ENCODE measurements around the gene CELA3B. TPM values are rescaled to one million over a fixed set of nuclear protein-coding genes. Genes with fewer than 3 reads are reported as not detected.
"Not testable (repeated sequence)": the region's sequence is repeated elsewhere in the genome, so short reads cannot be mapped to it uniquely, and the experiment has no call there.

Gene CELA3B
- polyA plus RNA-seq, 1 donor (not counting 4 experiments of a cell fraction or from before 2014, with no cell fraction given), result not detected

DNA sequence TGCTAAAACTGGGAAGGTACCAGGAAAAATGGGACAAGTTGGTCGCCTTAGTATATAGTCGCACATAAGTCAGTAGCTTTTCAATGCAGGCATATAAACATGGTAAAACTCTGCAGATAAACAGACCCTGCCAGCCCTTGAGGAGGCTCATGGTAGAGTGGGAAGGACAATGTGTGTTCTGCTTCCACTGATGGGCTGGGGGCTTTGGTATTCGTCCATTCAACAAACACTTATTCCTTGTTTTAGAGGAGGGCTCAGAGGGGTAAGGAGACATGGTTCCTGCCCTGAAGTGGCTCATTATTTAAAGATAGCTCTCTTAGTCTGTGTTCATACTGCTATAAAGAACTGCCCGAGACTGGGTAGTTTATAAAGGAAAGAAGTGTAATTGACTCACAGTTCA is 35.9 kb downstream of the CELA3B start:
- H3K4me3 ChIP-seq (ENCODE audit: control insufficient read depth in 2 of 3, extremely low read depth in 1 of 3, insufficient read depth in 2 of 3, low read depth in 1 of 3, low read length in 3 of 3); H3K79me2 ChIP-seq (ENCODE audit: control insufficient read depth, insufficient read depth, low read length); H3K4me1 ChIP-seq (ENCODE audit: control insufficient read depth, extremely low read depth, insufficient read depth, low read length); H3K27me3 ChIP-seq (ENCODE audit: control insufficient read depth, extremely low read depth, insufficient read depth, low read length); H3K9ac ChIP-seq (ENCODE audit: control insufficient read depth, extremely low read depth, insufficient read depth, low read length); H3K9me1 ChIP-seq (ENCODE audit: control insufficient read depth, extremely low read depth, insufficient read depth, low read length); H3K27ac ChIP-seq (ENCODE audit: control insufficient read depth, insufficient read depth, low read length); H3K36me3 ChIP-seq (ENCODE audit: control insufficient read depth in 2 of 2, extremely low read depth in 1 of 2, insufficient read depth in 2 of 2, low read length in 2 of 2); H4K20me1 ChIP-seq (ENCODE audit: control insufficient read depth, extremely low read depth, insufficient read depth, low read length); dilution Hi-C loops (cut with MboI; ENCODE audit: extremely low pct_ligation_motif_present, low sequenced_read_pairs); FAIRE-seq; H3K9me3 ChIP-seq (ENCODE audit: control insufficient read depth, low read depth, low read length); DNase-seq (ENCODE audit: low read depth, low spot score); H2AFZ ChIP-seq (ENCODE audit: control insufficient read depth, low read length); H3K4me2 ChIP-seq (ENCODE audit: control insufficient read depth, extremely low read depth, insufficient read depth, low read depth, low read length): not testable (repeated sequence)

DNA sequence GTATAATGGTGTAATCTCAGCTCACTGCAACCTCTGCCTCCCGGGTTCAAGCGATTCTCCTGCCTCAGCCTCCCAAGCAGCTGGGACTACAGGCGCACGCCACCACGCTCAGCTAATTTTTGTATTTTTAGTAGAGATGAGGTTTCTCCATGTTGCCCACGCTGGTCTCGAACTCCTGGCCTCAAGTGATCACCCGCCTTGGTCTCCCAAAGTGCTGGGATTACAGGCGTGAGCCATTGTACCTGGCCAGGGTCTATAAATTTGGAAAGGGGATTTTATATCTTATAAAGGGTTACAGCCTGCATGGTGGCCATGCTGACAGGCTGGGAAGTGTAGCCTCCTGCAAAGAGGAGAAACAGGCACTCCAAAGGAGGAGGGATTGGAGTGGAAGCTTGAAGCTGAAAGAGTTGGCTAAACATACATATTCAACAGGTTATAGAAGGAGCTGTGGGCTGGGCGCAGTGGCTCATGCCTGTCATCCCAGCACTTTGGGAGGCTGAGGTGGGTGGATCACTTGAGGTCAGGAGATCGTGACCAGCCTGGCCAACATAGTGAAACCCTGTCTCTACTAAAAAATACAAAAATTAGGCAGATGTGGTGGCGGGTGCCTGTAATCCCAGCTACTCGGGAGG is 37.9 kb downstream of the CELA3B start:
- H3K79me2 ChIP-seq (ENCODE audit: control insufficient read depth, insufficient read depth, low read length); FAIRE-seq; H4K20me1 ChIP-seq (ENCODE audit: control insufficient read depth, extremely low read depth, insufficient read depth, low read length); H2AFZ ChIP-seq (ENCODE audit: control insufficient read depth, low read length); H3K9me3 ChIP-seq (ENCODE audit: control insufficient read depth, low read depth, low read length); H3K4me3 ChIP-seq (ENCODE audit: control insufficient read depth in 2 of 3, extremely low read depth in 1 of 3, insufficient read depth in 2 of 3, low read depth in 1 of 3, low read length in 3 of 3); H3K27ac ChIP-seq (ENCODE audit: control insufficient read depth, insufficient read depth, low read length); H3K36me3 ChIP-seq (ENCODE audit: control insufficient read depth in 2 of 2, extremely low read depth in 1 of 2, insufficient read depth in 2 of 2, low read length in 2 of 2); H3K4me2 ChIP-seq (ENCODE audit: control insufficient read depth, extremely low read depth, insufficient read depth, low read depth, low read length); dilution Hi-C loops (cut with MboI; ENCODE audit: extremely low pct_ligation_motif_present, low sequenced_read_pairs); DNase-seq (ENCODE audit: low read depth, low spot score); H3K9me1 ChIP-seq (ENCODE audit: control insufficient read depth, extremely low read depth, insufficient read depth, low read length); H3K9ac ChIP-seq (ENCODE audit: control insufficient read depth, extremely low read depth, insufficient read depth, low read length); H3K27me3 ChIP-seq (ENCODE audit: control insufficient read depth, extremely low read depth, insufficient read depth, low read length): not testable (repeated sequence)
- H3K4me1 ChIP-seq (ENCODE audit: control insufficient read depth, extremely low read depth, insufficient read depth, low read length), result peaks cover 13% of the 10 kb centered on the region

DNA sequence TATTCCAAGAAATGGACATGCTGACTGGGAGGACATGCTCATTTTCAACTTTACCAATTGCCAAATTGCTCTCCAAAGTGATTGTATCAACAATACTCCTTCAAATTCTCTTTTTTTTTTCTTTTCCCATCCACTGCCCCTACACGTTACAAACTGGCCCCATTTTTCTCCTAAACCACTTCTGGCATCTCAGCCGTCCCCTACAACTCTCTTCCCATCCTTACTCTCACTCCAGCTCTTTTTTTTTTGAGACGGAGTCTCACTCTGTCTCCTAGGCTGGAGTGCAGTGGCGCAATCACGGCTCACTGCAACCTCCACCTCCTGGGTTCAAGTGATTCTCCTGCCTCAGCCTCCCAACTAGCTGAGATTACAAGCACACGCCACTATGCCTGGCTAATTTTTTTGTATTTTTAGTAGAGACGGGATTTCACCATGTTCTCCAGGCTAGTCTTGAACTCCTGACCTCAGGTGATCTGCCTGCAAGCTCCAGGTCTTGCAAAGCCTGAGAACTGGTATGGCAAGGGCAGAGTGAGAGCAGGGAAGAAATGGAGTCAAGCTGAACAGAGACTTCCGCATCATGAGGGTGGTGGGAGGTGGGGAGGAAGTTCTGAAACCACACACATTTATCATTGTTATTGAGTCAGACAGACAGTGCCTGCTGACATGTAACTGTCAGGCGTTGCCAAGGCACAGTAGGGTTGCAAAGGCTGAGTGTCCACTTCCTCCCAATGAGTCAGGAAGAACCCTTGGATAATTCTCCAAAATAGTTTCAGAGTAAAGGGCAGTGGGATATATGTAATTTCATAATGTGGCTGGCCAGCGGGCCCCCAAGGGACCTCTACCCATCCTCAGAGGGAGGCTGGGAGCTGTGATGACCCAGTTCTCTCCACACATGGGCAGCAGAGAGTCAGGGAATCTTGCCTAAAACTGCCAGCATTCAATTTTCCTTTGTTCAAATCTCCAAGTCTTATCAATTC is 42.0 kb downstream of the CELA3B start:
- dilution Hi-C loops (cut with MboI; ENCODE audit: extremely low pct_ligation_motif_present, low sequenced_read_pairs), result no loop called here

More for the DNA sequence above, 42.0 kb downstream of the CELA3B start:
- DNase-seq (ENCODE audit: low read depth, low spot score) (no peak), FAIRE-seq (peak; percentile 93)
- Histone ChIP-seq H3K4me1 (ENCODE audit: control insufficient read depth, extremely low read depth, insufficient read depth, low read length) (peaks cover 13% of the 10 kb centered on the region), H3K79me2 (ENCODE audit: control insufficient read depth, insufficient read depth, low read length) (no peaks in the 10 kb centered on the region), H3K27ac (ENCODE audit: control insufficient read depth, insufficient read depth, low read length) (peak overlapping the region; percentile 72), H2AFZ (ENCODE audit: control insufficient read depth, low read length) (peak overlapping the region; percentile 1), H4K20me1 (ENCODE audit: control insufficient read depth, extremely low read depth, insufficient read depth, low read length) (no peaks in the 10 kb centered on the region), H3K9me1 (ENCODE audit: control insufficient read depth, extremely low read depth, insufficient read depth, low read length) (peaks cover 2% of the 10 kb centered on the region), H3K27me3 (ENCODE audit: control insufficient read depth, extremely low read depth, insufficient read depth, low read length) (no peaks in the 10 kb centered on the region), H3K4me3 (ENCODE audit: control insufficient read depth in 2 of 3, extremely low read depth in 1 of 3, insufficient read depth in 2 of 3, low read depth in 1 of 3, low read length in 3 of 3) (no peak overlapping the region), H3K9me3 (ENCODE audit: control insufficient read depth, low read depth, low read length) (no peaks in the 10 kb centered on the region), H3K4me2 (ENCODE audit: control insufficient read depth, extremely low read depth, insufficient read depth, low read depth, low read length) (peak overlapping the region; percentile 63), H3K9ac (ENCODE audit: control insufficient read depth, extremely low read depth, insufficient read depth, low read length) (peak overlapping the region; percentile 38), H3K36me3 (ENCODE audit: control insufficient read depth in 2 of 2, extremely low read depth in 1 of 2, insufficient read depth in 2 of 2, low read length in 2 of 2) (no peaks in the 10 kb centered on the region)
- no peak for TF ChIP-seq EZH2 (IDR thresholded peaks at IDR 0.05; ENCODE audit: low read length)
- TF ChIP-seq, protein P1, sequence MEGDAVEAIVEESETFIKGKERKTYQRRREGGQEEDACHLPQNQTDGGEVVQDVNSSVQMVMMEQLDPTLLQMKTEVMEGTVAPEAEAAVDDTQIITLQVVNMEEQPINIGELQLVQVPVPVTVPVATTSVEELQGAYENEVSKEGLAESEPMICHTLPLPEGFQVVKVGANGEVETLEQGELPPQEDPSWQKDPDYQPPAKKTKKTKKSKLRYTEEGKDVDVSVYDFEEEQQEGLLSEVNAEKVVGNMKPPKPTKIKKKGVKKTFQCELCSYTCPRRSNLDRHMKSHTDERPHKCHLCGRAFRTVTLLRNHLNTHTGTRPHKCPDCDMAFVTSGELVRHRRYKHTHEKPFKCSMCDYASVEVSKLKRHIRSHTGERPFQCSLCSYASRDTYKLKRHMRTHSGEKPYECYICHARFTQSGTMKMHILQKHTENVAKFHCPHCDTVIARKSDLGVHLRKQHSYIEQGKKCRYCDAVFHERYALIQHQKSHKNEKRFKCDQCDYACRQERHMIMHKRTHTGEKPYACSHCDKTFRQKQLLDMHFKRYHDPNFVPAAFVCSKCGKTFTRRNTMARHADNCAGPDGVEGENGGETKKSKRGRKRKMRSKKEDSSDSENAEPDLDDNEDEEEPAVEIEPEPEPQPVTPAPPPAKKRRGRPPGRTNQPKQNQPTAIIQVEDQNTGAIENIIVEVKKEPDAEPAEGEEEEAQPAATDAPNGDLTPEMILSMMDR (optimal IDR thresholded peaks at IDR 0.05 in 1 of 3, IDR thresholded peaks at IDR 0.05 in 1 of 3, conservative IDR thresholded peaks at IDR 0.05 in 1 of 3; ENCODE audit: extremely low read depth in 1 of 3, insufficient read depth in 2 of 3, low read length in 3 of 3), result peak; percentile 25 to 33 (median 29)
